ENCODE measurements around the gene YBX3.

DNA sequence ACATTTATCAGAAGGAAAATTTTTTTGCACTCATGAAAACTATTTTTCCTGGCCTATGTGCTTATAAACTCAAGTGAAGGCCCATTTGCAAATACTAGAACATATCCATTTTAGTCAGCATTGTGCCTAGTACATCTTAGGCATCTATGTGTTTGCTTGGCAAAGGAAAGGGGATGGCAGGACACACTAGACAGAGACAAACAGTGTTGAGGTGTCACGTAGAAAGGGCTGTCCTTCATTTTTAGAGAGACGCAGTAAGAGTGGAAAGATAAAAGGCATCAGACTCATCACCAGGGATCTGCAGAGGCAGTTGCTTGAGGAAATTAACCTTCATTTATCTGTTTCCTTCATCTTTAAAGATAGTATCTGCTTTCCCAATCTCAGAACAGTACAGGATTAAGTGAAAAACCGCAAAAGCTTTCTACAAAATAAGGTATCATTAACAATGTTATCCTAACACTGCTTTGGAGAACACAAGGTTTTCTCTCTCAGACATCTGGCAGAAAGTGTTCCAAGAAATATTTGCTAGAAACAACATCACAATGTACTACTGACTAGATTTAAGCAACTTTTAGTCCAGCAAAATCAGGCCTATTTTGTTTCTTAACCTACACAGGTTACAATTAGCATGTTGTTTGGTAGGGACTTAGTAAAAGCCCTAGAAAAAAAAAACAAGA lies 2.0 kb downstream of the YBX3 start:
- TF ChIP-seq, protein P1, sequence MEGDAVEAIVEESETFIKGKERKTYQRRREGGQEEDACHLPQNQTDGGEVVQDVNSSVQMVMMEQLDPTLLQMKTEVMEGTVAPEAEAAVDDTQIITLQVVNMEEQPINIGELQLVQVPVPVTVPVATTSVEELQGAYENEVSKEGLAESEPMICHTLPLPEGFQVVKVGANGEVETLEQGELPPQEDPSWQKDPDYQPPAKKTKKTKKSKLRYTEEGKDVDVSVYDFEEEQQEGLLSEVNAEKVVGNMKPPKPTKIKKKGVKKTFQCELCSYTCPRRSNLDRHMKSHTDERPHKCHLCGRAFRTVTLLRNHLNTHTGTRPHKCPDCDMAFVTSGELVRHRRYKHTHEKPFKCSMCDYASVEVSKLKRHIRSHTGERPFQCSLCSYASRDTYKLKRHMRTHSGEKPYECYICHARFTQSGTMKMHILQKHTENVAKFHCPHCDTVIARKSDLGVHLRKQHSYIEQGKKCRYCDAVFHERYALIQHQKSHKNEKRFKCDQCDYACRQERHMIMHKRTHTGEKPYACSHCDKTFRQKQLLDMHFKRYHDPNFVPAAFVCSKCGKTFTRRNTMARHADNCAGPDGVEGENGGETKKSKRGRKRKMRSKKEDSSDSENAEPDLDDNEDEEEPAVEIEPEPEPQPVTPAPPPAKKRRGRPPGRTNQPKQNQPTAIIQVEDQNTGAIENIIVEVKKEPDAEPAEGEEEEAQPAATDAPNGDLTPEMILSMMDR (IDR thresholded peaks at IDR 0.05 in 4 of 5, conservative IDR thresholded peaks at IDR 0.05 in 1 of 5) = no peak
- TF ChIP-seq POLR2A (IDR thresholded peaks at IDR 0.05) = peak in 1 of 2 donors; percentile 34

Measured in gastrocnemius medialis (tissue), 4 donors.